ENCODE measurements around the gene ABCB10. TPM values are rescaled to one million over a fixed set of nuclear protein-coding genes. Genes with fewer than 3 reads are reported as not detected.

The ABCB10 gene
- total RNA-seq, 4 donors from 2014 or later, result 13.4 to 20.7 (median 17.6) TPM

DNA sequence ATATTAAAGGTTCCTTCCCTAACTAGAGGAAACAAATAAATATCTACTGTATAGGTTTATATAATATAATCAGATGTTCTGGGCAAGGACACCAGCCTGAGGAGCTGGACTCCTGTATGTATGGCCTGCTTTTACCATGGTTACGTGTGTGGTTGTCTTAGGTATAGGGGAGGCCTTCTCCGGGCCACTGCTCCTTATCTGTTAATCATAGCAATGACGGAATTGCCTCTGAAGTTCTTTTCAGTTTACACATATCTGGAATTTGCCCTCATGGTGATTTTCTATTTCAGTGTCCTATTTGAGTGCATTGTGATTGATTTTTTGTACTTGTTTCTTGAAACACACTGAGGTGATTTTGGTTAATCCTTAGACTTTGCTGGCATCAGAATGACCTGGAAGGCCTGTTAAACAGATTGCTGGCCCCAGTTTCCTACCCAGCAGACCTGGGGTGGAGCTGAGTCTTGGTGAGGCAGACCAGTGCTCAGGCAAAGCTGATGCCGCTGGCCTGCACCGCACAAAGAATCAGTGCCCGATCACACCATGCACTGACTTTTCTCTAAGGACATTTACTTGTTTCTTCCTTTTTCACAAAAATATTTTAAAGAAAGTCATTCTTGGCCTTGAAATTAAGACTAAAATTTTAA is 18.5 kb downstream of the ABCB10 start:
- TF ChIP-seq, protein P1, sequence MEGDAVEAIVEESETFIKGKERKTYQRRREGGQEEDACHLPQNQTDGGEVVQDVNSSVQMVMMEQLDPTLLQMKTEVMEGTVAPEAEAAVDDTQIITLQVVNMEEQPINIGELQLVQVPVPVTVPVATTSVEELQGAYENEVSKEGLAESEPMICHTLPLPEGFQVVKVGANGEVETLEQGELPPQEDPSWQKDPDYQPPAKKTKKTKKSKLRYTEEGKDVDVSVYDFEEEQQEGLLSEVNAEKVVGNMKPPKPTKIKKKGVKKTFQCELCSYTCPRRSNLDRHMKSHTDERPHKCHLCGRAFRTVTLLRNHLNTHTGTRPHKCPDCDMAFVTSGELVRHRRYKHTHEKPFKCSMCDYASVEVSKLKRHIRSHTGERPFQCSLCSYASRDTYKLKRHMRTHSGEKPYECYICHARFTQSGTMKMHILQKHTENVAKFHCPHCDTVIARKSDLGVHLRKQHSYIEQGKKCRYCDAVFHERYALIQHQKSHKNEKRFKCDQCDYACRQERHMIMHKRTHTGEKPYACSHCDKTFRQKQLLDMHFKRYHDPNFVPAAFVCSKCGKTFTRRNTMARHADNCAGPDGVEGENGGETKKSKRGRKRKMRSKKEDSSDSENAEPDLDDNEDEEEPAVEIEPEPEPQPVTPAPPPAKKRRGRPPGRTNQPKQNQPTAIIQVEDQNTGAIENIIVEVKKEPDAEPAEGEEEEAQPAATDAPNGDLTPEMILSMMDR (IDR thresholded peaks at IDR 0.05; ENCODE audit: low read depth), result no peak

DNA sequence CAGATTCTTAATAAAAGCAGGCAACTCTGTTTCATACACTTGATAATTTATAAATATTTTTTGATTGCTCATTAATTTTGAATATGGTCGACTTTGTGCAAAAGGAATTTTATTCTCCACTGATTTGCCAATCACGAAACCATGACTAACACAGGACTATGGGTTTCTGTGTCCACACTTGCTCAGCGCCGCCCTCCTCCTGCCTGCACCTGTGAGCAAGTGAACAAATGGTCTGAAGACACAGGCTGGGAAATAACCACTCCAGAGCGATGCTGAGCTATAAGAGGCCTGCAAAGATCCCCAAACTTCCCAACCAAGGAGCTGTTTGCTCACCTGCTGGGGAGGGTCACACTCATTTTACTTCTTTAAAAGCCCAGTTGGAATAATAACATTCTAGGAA is 19.6 kb downstream of the ABCB10 start:
- TF ChIP-seq, protein P1 (IDR thresholded peaks at IDR 0.05; ENCODE audit: low read depth), result no peak

DNA sequence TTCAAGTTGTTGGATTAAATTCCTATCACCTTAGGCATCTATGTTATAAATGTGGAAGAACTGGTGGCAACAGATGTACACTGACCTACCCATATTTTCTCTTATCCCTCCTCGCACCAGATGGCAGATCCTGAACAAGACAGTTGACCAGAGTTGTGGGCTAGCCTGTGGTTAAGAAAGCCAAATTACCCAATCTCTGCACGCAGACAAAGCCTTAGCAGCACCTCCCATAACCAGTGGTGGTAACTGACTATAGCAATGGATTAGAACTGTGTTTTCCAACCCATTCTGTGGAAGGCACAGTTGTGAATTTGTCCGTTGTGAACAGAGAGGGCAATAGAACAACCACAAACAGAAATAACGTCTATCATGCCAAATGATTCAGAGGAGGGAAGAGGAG is 20.6 kb downstream of the ABCB10 start:
- TF ChIP-seq, protein P1 (IDR thresholded peaks at IDR 0.05; ENCODE audit: low read depth), result no peak

DNA sequence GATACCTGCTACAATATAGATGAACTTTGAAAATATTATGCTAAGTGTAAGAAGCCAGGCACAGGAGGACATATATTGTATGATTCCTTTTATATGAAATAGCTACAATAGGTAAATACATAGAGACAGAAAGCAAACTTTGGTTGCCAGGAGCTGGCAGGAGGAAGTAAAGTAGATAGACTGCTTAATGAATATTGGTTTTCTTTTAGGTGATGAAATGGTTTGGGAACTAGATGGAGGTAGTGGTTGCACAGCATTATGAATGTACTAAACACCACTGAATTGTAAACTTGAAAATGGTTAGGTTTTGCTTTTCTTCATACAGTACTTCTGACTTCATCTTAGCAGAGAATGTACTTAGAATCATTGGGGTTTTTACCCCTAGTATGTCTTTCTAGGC is 21.5 kb downstream of the ABCB10 start:
- TF ChIP-seq, protein P1 (IDR thresholded peaks at IDR 0.05; ENCODE audit: low read depth), result no peak

DNA sequence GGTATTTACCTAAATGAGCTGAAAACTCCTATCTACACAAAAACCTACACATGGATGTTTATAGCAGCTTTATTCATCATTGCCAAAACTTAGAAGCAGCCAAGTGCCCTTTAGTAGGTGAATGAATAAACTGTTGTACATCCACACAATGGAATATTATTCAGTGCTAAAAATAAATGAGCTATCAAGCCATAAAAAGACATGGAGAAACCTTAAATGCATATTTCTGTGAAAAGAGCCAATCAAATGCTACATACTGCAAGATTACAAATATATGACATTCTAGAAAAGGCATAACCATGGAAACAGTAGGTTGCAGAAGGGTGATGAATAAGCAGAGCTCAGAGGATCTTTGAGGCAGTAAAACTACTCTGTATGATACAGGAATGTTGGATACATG is 23.3 kb downstream of the ABCB10 start:
- TF ChIP-seq, protein P1 (IDR thresholded peaks at IDR 0.05; ENCODE audit: low read depth), result no peak

DNA sequence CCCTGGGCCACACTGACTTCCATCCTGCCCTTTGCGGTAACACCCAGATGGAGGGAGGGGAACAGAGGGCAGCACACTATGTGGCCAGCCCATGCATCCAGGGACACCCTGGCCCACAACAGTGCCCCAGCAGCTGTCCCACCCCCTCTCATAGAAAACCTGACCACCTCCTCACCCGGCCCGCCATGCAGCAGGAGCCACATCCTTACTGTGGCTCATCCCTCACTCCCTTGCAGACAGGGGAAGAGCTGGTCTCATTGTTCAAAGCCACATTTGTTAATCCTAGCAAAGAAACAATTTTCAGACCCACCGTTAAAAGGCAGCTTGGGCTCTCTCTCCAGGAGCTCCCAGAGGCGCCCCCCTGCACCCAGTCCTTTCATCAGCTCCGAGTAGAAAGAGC is 27.2 kb downstream of the ABCB10 start:
- TF ChIP-seq, protein P1 (IDR thresholded peaks at IDR 0.05; ENCODE audit: low read depth), result no peak

DNA sequence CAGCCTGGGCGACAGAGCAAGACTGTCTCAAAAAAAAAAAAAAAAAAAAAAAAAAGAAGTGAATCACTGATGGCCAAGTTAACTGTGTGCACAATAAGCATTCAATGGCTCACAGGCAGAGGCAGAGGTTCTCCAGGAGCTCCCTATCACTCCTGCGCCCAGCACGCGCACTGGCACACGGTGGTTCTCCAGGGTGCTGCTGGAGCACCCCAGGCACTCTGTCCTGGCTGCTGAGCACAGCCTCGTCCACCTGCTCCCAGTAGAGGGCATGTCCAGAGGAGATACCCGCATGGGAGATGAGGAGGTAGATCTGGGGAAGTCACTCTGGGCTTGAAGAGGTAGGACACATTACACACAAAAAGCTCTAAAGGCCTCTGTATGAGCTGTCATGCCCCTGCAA is 28.9 kb downstream of the ABCB10 start:
- TF ChIP-seq, protein P1 (IDR thresholded peaks at IDR 0.05; ENCODE audit: low read depth), result no peak

Measured in subcutaneous adipose tissue (tissue), 4 donors.